ENCODE data around the gene CDC20B.
"Not testable (repeated sequence)": the region's sequence is repeated elsewhere in the genome, so short reads cannot be mapped to it uniquely, and the experiment has no call there.

CDC20B gene

GRCh38 chr5:55101556-55102276 lies 71.3 kb downstream of the CDC20B start:
- no peak for DNase-seq

- DNase-seq: not testable (repeated sequence)
Observed at GRCh38 chr5:55101148-55101547, 71.8 kb downstream of the CDC20B start.

GRCh38 chr5:55096861-55097260 lies 76.1 kb downstream of the CDC20B start:
- DNase-seq: no peak

GRCh38 chr5:55096182-55096581 lies 76.8 kb downstream of the CDC20B start:
- no peak for DNase-seq

- not testable (repeated sequence) for DNase-seq
Observed at GRCh38 chr5:55091011-55091410, 82.0 kb downstream of the CDC20B start.

GRCh38 chr5:55089301-55089700 lies 83.7 kb downstream of the CDC20B start:
- DNase-seq: not testable (repeated sequence)

- DNase-seq: no peak
Observed at GRCh38 chr5:55081541-55081940, 91.4 kb downstream of the CDC20B start.

GRCh38 chr5:55073211-55073610 lies 99.8 kb downstream of the CDC20B start:
- no peak for DNase-seq

- peak; percentile 11 to 29 for DNase-seq
Observed at GRCh38 chr5:55072666-55073065, 100.3 kb downstream of the CDC20B start.

- DNase-seq: no peak
Observed at GRCh38 chr5:55071413-55071812, 101.6 kb downstream of the CDC20B start.

GRCh38 chr5:55070968-55071367 lies 102.0 kb downstream of the CDC20B start:
- DNase-seq: no peak

GRCh38 chr5:55066277-55066676 lies 106.7 kb downstream of the CDC20B start:
- no peak for DNase-seq

GRCh38 chr5:55064523-55064922 lies 108.5 kb downstream of the CDC20B start:
- DNase-seq: no peak

- DNase-seq: no peak
Observed at GRCh38 chr5:55063899-55064298, 109.1 kb downstream of the CDC20B start.

- DNase-seq: no peak
Observed at GRCh38 chr5:55063220-55063863, 109.6 kb downstream of the CDC20B start.

All from Kasumi-1 (cell line).